Esophagus muscularis mucosa (tissue), 3 donors: ENCODE data around the gene LRRC37A3.
"Not testable (repeated sequence)": the region's sequence is repeated elsewhere in the genome, so short reads cannot be mapped to it uniquely, and the experiment has no call there.

ENCODE experiments used
- POLR2A ChIP-seq: fragments of 450-650 bp; IDR thresholded peaks from one replicate; pipeline ENCODE4 v1.6.1; 2017; ENCODE audit warnings: antibody characterized with exemption, moderate library complexity, mild to moderate bottlenecking, low read depth
- POLR2AphosphoS5 ChIP-seq, 2 donors: sonication (generic); formaldehyde crosslinking; IDR thresholded peaks; one replicate each; pipeline ENCODE4 v1.6.1; 2017; ENCODE audit warnings: antibody characterized with exemption in 2 of 2
- TF ChIP-seq, protein P1 (sequence below), 3 experiments: fragments of 200-600 bp in 2 of 3; fragments of 450-650 bp in 1 of 3; sonication (generic) in 2 of 3; IDR thresholded peaks; one replicate each; pipeline ENCODE4 v1.5.1; 2017 to 2019; ENCODE audit warnings: antibody characterized with exemption in 3 of 3, mild to moderate bottlenecking in 2 of 3, moderate library complexity in 1 of 3

- TF ChIP-seq, protein P1, sequence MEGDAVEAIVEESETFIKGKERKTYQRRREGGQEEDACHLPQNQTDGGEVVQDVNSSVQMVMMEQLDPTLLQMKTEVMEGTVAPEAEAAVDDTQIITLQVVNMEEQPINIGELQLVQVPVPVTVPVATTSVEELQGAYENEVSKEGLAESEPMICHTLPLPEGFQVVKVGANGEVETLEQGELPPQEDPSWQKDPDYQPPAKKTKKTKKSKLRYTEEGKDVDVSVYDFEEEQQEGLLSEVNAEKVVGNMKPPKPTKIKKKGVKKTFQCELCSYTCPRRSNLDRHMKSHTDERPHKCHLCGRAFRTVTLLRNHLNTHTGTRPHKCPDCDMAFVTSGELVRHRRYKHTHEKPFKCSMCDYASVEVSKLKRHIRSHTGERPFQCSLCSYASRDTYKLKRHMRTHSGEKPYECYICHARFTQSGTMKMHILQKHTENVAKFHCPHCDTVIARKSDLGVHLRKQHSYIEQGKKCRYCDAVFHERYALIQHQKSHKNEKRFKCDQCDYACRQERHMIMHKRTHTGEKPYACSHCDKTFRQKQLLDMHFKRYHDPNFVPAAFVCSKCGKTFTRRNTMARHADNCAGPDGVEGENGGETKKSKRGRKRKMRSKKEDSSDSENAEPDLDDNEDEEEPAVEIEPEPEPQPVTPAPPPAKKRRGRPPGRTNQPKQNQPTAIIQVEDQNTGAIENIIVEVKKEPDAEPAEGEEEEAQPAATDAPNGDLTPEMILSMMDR (IDR thresholded peaks at IDR 0.05): not testable (repeated sequence)
- TF ChIP-seq POLR2AphosphoS5 (IDR thresholded peaks at IDR 0.05); POLR2A: not testable (repeated sequence)
These were observed 413 bp downstream of the LRRC37A3 start for GRCh38 chr17:64918842-64919288.
